ENCODE measurements around the gene PLCD4.

GRCh38 chr2:218582076-218582475 is 25.6 kb upstream of the PLCD4 start:
- TF ChIP-seq EP300 (IDR thresholded peaks at IDR 0.05): no peak
- TF ChIP-seq CTCF (IDR thresholded peaks at IDR 0.05): no peak
- TF ChIP-seq POLR2AphosphoS5 (IDR thresholded peaks at IDR 0.05): no peak

All from suprapubic skin (tissue), 4 donors.